Measurements from ENCODE around the gene ITGAV.

ITGAV gene

GRCh38 chr2:186718122-186718521 is 128.3 kb downstream of the ITGAV start:
- DNase-seq (ENCODE audit: low spot score): no peak

GRCh38 chr2:186718903-186719302 is 129.0 kb downstream of the ITGAV start:
- DNase-seq (ENCODE audit: low spot score): no peak

GRCh38 chr2:186721956-186722355 is 132.1 kb downstream of the ITGAV start:
- DNase-seq (ENCODE audit: low spot score): no peak

GRCh38 chr2:186724736-186725135 is 134.9 kb downstream of the ITGAV start:
- no peak for DNase-seq (ENCODE audit: low spot score)

- DNase-seq (ENCODE audit: low spot score): no peak
Observed at GRCh38 chr2:186725783-186726182, 135.9 kb downstream of the ITGAV start.

- DNase-seq (ENCODE audit: low spot score): no peak
Observed at GRCh38 chr2:186726938-186727337, 137.1 kb downstream of the ITGAV start.

GRCh38 chr2:186728631-186729030 is 138.8 kb downstream of the ITGAV start:
- DNase-seq (ENCODE audit: low spot score): no peak
